Ovary (tissue), 9 donors: Measurements from ENCODE around the gene HOXA5. TPM values are rescaled to one million over a fixed set of nuclear protein-coding genes. Genes with fewer than 3 reads are reported as not detected.
A peak's percentile ranks its signal among the peaks of the same experiment; 100 is the strongest.

Experiments
- DNase-seq, 5 donors: peaks; one replicate each; pipeline ENCODE4 v3.0.0-alpha.2; 2019 to 2020
- H3K27ac ChIP-seq, 2 donors: fragments of 200-600 bp; one replicate each; pipeline versions ENCODE4 v1.5.1 to v1.8.0; 2019 to 2022
- H3K27me3 ChIP-seq: fragments of 200-600 bp; one replicate; pipeline ENCODE4 v1.8.0; 2022
- H3K36me3 ChIP-seq: fragments of 200-600 bp; sonication (generic); one replicate; pipeline ENCODE4 v1.5.1; 2019
- H3K4me1 ChIP-seq: one replicate; pipeline ENCODE4 v1.8.1; 2013; ENCODE audit warnings: mild to moderate bottlenecking, moderate library complexity; ENCODE audit not compliant: insufficient read depth
- H3K4me3 ChIP-seq: fragments of 200-600 bp; sonication (generic); one replicate; pipeline ENCODE4 v1.5.1; 2017
- H3K9me3 ChIP-seq, 2 donors: fragments of 200-600 bp in 1 of 2; sonication (generic) in 1 of 2; one replicate each; pipeline versions ENCODE4 v1.5.1 to v1.8.1; 2013 to 2019; ENCODE audit warnings: mild to moderate bottlenecking in 1 of 2, moderate library complexity in 1 of 2
- CTCF ChIP-seq, 3 donors: fragments of 450-650 bp in 2 of 3; fragments of 200-600 bp in 1 of 3; IDR thresholded peaks; one replicate each; pipeline versions ENCODE4 v1.5.1 to v1.8.0; 2016 to 2022; ENCODE audit warnings: antibody characterized with exemption in 3 of 3, mild to moderate bottlenecking in 1 of 3
- EP300 ChIP-seq: sonication (generic); formaldehyde crosslinking; IDR thresholded peaks from one replicate; pipeline ENCODE4 v1.6.1; 2017; ENCODE audit warnings: antibody characterized with exemption
- POLR2A ChIP-seq: fragments of 450-650 bp; IDR thresholded peaks from one replicate; pipeline ENCODE4 v1.6.1; 2017; ENCODE audit warnings: antibody characterized with exemption, mild to moderate bottlenecking, moderate library complexity
- whole genome bisulfite sequencing, 3 donors: extraction: QIAGEN DNeasy Blood & Tissue Kit in 1 of 3; methylation state at CpG; one replicate each; pipeline versions ENCODE4 v1.1.5 to v1.1.7; 2013 to 2017; 5-methylcytosine and 5-hydroxymethylcytosine counted together
- intact Hi-C, 4 donors: fragments of 100-400 bp; cut with DNase I; formaldehyde crosslinking; loops; one replicate each; pipeline versions ENCODE4 v1.11.0 to v1.15.1; 2022 to 2023
- polyA plus RNA-seq, 2 donors: library from polyadenylated mRNA; stranded (reverse); fragments of 200-250 nt in 1 of 2; fragments of 350-450 nt in 1 of 2; fragmentation: Illumina TruSeq in 1 of 2; extraction: RNeasy Lipid Tissue Mini Kit (QIAGEN cat#74804) in 1 of 2; gene quantifications; one replicate each; pipeline ENCODE4 v1.2.3, GENCODE V29; 2013 to 2014
- total RNA-seq, 7 donors: library from RNA; depleted of rRNA in 2 of 7; stranded (reverse); fragments of >200 nt in 2 of 7; fragmentation: NEBNext Ultra II Directional in 3 of 7; extraction: Animal tissue kit (Norgen Biotek cat#: 25700) in 3 of 7; gene quantifications; one replicate each; pipeline versions ENCODE4 v1.1.0 to v1.2.4, GENCODE V29; 2016 to 2023
- donor health status: DM: no; HTN: no; CAD: no; lungs with moderate emphysema.
- donor health status: DM: no; HTN: no; CAD: no.
- donor health status: Bipolar disorder and iron deficiency.
- donor health status: DM: yes; HTN: yes; CAD: no.
- donor health status: DM: no; HTN: no; CAD: no.
- donor health status: DM: yes; HTN: yes; CAD: no.

The HOXA5 gene
- total and polyA plus RNA-seq, 9 donors: 0.40 to 29.6 (median 1.8) TPM

DNA sequence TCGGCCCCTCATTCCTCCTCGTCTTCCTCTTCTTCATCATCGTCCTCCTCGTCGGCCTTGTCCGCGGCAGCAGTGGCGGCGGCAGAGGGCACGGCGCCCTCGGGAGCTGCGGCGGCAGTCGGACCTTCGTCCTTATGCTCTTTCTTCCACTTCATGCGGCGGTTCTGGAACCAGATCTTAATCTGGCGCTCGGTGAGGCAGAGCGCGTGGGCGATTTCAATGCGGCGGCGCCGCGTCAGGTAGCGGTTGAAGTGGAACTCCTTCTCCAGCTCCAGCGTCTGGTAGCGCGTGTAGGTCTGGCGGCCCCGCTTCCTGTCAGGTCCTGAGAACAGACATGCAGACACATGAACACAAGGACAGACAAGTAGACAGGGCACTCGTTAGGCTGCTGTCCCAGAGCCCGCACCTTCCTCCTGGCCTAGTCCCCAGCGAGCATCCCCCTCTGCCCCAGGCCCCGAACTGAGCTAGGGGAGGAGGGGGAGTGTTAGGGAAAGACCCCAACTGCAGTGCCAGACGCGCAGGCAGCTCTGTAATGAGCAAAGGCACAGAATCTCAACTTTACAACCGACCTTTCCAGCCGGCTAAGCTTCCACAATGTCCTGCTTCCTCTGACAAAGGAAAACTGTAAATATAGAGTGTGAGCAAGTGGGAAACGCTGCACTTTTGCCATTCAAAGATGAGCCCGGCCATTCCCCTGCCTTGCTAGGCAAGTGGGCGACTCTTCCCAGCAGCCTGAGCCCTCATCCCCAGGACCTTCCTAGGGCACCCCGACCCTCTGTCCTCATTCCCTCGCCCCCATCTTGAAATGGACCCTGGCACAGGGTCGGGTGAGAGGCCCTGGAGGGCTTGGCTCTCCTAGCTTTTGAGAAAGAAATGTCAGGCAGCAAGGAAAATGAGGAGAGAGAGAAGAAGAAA lies 11.7 kb upstream of the HOXA5 start:
- Histone ChIP-seq H3K27me3 (peaks cover 3% of the 10 kb centered on the region), H3K4me1 (peaks cover 6% of the 10 kb centered on the region), H3K4me3 (peak overlapping the region; percentile 61), H3K9me3 (peaks cover 0 to 3% of the 10 kb centered on the region in 2 donors), H3K27ac (no peak overlapping the region), H3K36me3 (no peaks in the 10 kb centered on the region)
- TF ChIP-seq EP300: no peak
- WGBS, 3 donors: 18 to 38% (median 21%) methylated on average over 48 of the region's 48 CpGs
- intact Hi-C loops: loop anchor here in 2 of 4 donors (5.0 to 10.0 kb wide), 3 partner anchors 788 to 1260 kb away; partner anchors contain the start of genes CBX3 (in 1 of the 2) and HNRNPA2B1 (in 1 of the 2)
- DNase-seq: peak in 3 of 5 donors; percentile 3 to 30 (median 26)

- H3K9me3 ChIP-seq: peaks cover 0 to 3% of the 10 kb centered on the region in 2 donors
- 72 to 81% (median 73%) methylated on average over 10 of the region's 10 CpGs for WGBS, 3 donors
- peak overlapping the region; percentile 61 for H3K4me3 ChIP-seq
- no peak overlapping the region for H3K27ac ChIP-seq
- no peaks in the 10 kb centered on the region for H3K36me3 ChIP-seq
- H3K27me3 ChIP-seq: peaks cover 3% of the 10 kb centered on the region
- DNase-seq: peak in 3 of 5 donors; percentile 6 to 22 (median 15)
- TF ChIP-seq POLR2A: no peak
- no peak for TF ChIP-seq EP300
- TF ChIP-seq CTCF (IDR thresholded peaks at IDR 0.05): no peak
- intact Hi-C loops: loop anchor here in 1 of 4 donors (10.0 kb wide), 2 partner anchors 950 to 1260 kb away; partner anchors contain the start of genes CBX3 and HNRNPA2B1
- H3K4me1 ChIP-seq: peaks cover 6% of the 10 kb centered on the region
Observed at GRCh38 chr7:27154369-27154768, 10.9 kb upstream of the HOXA5 start.

DNA sequence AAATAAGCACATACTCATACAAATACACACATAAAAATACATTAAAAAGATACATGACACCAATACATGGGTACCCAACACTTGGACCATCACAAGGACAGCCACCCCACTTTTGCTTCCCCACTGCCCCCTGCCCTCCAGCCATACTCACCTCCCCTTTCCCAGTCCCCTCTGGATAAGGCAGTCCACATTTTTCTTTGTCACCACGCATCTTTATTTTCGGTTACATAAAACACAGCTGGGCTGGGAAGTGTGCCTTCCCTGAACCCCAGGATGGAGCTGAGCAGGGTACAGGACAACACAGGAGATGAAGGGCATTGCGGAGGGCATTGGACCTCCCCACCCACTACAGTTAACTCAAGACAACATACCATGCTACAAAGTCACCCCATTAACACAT lies 10.0 kb upstream of the HOXA5 start:
- Histone ChIP-seq H3K4me1 (peaks cover 6% of the 10 kb centered on the region), H3K36me3 (no peaks in the 10 kb centered on the region), H3K4me3 (no peak overlapping the region), H3K9me3 (peaks cover 0 to 3% of the 10 kb centered on the region in 2 donors), H3K27me3 (peaks cover 3% of the 10 kb centered on the region), H3K27ac (no peak overlapping the region)
- intact Hi-C loops: loop anchor here in 1 of 4 donors (10.0 kb wide), 2 partner anchors 949 to 1259 kb away; partner anchors contain the start of genes CBX3 and HNRNPA2B1
- WGBS, 3 donors: 91 to 97% (median 94%) methylated on average over 3 of the region's 3 CpGs
- TF ChIP-seq EP300 (no peak), CTCF (IDR thresholded peaks at IDR 0.05) (no peak), POLR2A (no peak)
- DNase-seq: no peak

DNA sequence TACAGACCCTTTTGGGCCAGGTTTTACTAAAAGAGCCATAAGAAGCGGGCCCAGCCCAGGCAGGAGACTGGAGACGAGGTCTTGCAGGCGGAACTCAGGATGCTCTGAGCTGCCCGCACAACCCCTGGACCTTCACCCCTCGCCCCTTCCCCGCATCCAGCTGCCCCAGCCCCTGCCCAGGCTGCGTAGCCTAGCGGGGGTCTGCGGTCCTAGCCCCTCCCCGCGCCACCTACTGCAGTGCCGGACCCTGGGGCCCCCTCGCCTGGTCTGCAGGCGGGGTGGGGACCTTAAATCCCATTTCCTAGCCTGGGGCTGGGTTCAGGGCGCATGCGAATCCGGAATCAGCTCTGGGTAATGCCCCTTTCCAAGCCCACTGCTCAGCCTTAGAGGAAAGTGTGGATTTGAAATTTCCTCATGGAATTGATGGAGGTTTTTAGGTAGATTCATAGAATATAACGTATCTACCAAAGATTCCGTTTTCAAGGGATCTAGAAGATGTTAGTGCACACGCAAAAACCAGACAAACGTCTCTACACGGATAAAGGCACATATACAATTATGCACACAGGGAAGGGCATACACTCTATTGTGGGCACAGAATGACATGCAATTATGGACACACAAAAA lies 9.4 kb upstream of the HOXA5 start:
- intact Hi-C loops: loop anchor here in 1 of 4 donors (10.0 kb wide), 2 partner anchors 948 to 1258 kb away; partner anchors contain the start of genes CBX3 and HNRNPA2B1
- peak in 2 of 5 donors; percentile 7 to 25 for DNase-seq
- peaks cover 0 to 3% of the 10 kb centered on the region in 2 donors for H3K9me3 ChIP-seq
- H3K4me3 ChIP-seq: peak overlapping the region; percentile 74
- peaks cover 6% of the 10 kb centered on the region for H3K4me1 ChIP-seq
- no peak for TF ChIP-seq CTCF (IDR thresholded peaks at IDR 0.05)
- TF ChIP-seq EP300: no peak
- TF ChIP-seq POLR2A: no peak
- H3K27ac ChIP-seq: no peak overlapping the region
- H3K36me3 ChIP-seq: no peaks in the 10 kb centered on the region
- WGBS, 3 donors: 34 to 53% (median 38%) methylated on average over 20 to 22 of the region's 22 CpGs
- H3K27me3 ChIP-seq: peaks cover 3% of the 10 kb centered on the region
